H9 (cell line): ENCODE results near the gene PAEP. TPM values are rescaled to one million over a fixed set of nuclear protein-coding genes. Genes with fewer than 3 reads are reported as not detected.

Source experiments
- DNase-seq: peaks from one replicate; pipeline ENCODE4 v3.0.0-alpha.2; 2017
- H2AFZ ChIP-seq: one replicate; pipeline ENCODE4 v1.6.1; 2013; ENCODE audit warnings: mild to moderate bottlenecking, low read length, control low read depth, moderate library complexity
- H2AK5ac ChIP-seq: 2 replicates; pipeline ENCODE4 v1.6.1; 2013; ENCODE audit warnings: low read length, control low read depth, mixed read lengths; ENCODE audit not compliant: insufficient read length
- H2BK120ac ChIP-seq: one replicate; pipeline ENCODE4 v1.6.1; 2013; ENCODE audit warnings: low read depth, mild to moderate bottlenecking, low read length, control low read depth, inconsistent platforms; ENCODE audit not compliant: poor library complexity, severe bottlenecking
- H2BK12ac ChIP-seq: 2 replicates; pipeline ENCODE4 v1.6.1; 2013; ENCODE audit warnings: low read length, control low read depth, mixed read lengths, low read depth; ENCODE audit not compliant: insufficient read length
- H2BK15ac ChIP-seq: 2 replicates; pipeline ENCODE4 v1.6.1; 2013; ENCODE audit warnings: low read depth, low read length, control low read depth
- H2BK20ac ChIP-seq: one replicate; pipeline ENCODE4 v1.6.1; 2013; ENCODE audit warnings: low read depth, mild to moderate bottlenecking, low read length, control low read depth, inconsistent platforms; ENCODE audit not compliant: poor library complexity, severe bottlenecking
- H2BK5ac ChIP-seq: 2 replicates; pipeline ENCODE4 v1.6.1; 2013; ENCODE audit warnings: low read length, control low read depth, mixed read lengths; ENCODE audit not compliant: insufficient read length
- H3K14ac ChIP-seq: 2 replicates; pipeline ENCODE4 v1.6.1; 2013; ENCODE audit warnings: low read length, control low read depth; ENCODE audit not compliant: insufficient read depth
- H3K18ac ChIP-seq: 2 replicates; pipeline ENCODE4 v1.6.1; 2013; ENCODE audit warnings: low read depth, mild to moderate bottlenecking, mixed read lengths, low read length, control low read depth; ENCODE audit not compliant: insufficient read length
- H3K23ac ChIP-seq: 2 replicates; pipeline ENCODE4 v1.6.1; 2013; ENCODE audit warnings: low read length, control low read depth, mixed read lengths, low read depth; ENCODE audit not compliant: insufficient read length
- H3K23me2 ChIP-seq: 2 replicates; pipeline ENCODE4 v1.6.1; 2013; ENCODE audit warnings: low read depth, mild to moderate bottlenecking, mixed read lengths, low read length, control low read depth; ENCODE audit not compliant: insufficient read length, poor library complexity, severe bottlenecking
- H3K27ac ChIP-seq: 2 replicates; pipeline ENCODE4 v1.5.1; 2013; ENCODE audit warnings: low read length, control low read depth, mixed read lengths, low read depth; ENCODE audit not compliant: insufficient read length
- H3K27me3 ChIP-seq: 2 replicates; pipeline ENCODE4 v1.6.1; 2013; ENCODE audit warnings: low read length, control low read depth, inconsistent platforms; ENCODE audit not compliant: insufficient read depth
- H3K4ac ChIP-seq: 2 replicates; pipeline ENCODE4 v1.6.1; 2013; ENCODE audit warnings: low read depth, mild to moderate bottlenecking, control low read depth, inconsistent platforms, low read length, moderate library complexity
- H3K4me1 ChIP-seq: 2 replicates; pipeline ENCODE4 v1.6.1; 2013; ENCODE audit warnings: low read length, control low read depth, inconsistent platforms; ENCODE audit not compliant: insufficient read depth
- H3K4me2 ChIP-seq: 2 replicates; pipeline ENCODE4 v1.6.1; 2013; ENCODE audit warnings: low read length, control low read depth, mixed read lengths; ENCODE audit not compliant: insufficient read length, insufficient read depth
- H3K56ac ChIP-seq: 2 replicates; pipeline ENCODE4 v1.6.1; 2013; ENCODE audit warnings: low read depth, mild to moderate bottlenecking, mixed read lengths, low read length, control low read depth; ENCODE audit not compliant: insufficient read length
- H3K79me1 ChIP-seq: 2 replicates; pipeline ENCODE4 v1.6.1; 2013; ENCODE audit warnings: low read depth, mild to moderate bottlenecking, moderate library complexity, low read length, control low read depth, inconsistent platforms; ENCODE audit not compliant: insufficient read depth, poor library complexity, severe bottlenecking
- H3K79me2 ChIP-seq: 2 replicates; pipeline ENCODE4 v1.6.1; 2013; ENCODE audit warnings: low read length, control low read depth, inconsistent platforms; ENCODE audit not compliant: insufficient read depth
- H3K9ac ChIP-seq: 2 replicates; pipeline ENCODE4 v1.6.1; 2013; ENCODE audit warnings: low read length, control low read depth, mixed read lengths; ENCODE audit not compliant: insufficient read length; ENCODE audit errors: extremely low read depth
- H3K9me3 ChIP-seq: one replicate; pipeline ENCODE4 v1.6.1; 2013; ENCODE audit warnings: low read depth, low read length, inconsistent platforms; ENCODE audit not compliant: control insufficient read depth
- H3T11ph ChIP-seq: one replicate; pipeline ENCODE4 v1.6.1; 2013; ENCODE audit warnings: mild to moderate bottlenecking, low read length, control low read depth, inconsistent platforms
- H4K20me1 ChIP-seq: one replicate; pipeline ENCODE4 v1.6.1; 2013; ENCODE audit not compliant: control insufficient read depth, insufficient read length, insufficient read depth
- H4K5ac ChIP-seq: 2 replicates; pipeline ENCODE4 v1.6.1; 2013; ENCODE audit warnings: low read depth, mild to moderate bottlenecking, mixed read lengths, low read length, control low read depth; ENCODE audit not compliant: insufficient read length
- H4K8ac ChIP-seq: replicated peaks from 2 replicates; pipeline ENCODE4 v1.6.1; 2013; ENCODE audit warnings: low read length, control low read depth, mixed read lengths, low read depth; ENCODE audit not compliant: insufficient read length
- H4K91ac ChIP-seq: 2 replicates; pipeline ENCODE4 v1.6.1; 2013; ENCODE audit warnings: low read depth, mild to moderate bottlenecking, moderate library complexity, mixed read lengths, low read length, control low read depth; ENCODE audit not compliant: insufficient read length
- H3K27ac Mint-ChIP-seq, 3 experiments: 2 replicates in 2 of 3; 3 replicates in 1 of 3; pipeline ENCODE4 v1.8.0; 2020 to 2021; ENCODE audit warnings: mixed read lengths in 3 of 3, mild to moderate bottlenecking in 1 of 3, moderate library complexity in 1 of 3
- H3K27me3 Mint-ChIP-seq: 2 replicates; pipeline ENCODE4 v1.8.0; 2021; ENCODE audit warnings: low read depth, mild to moderate bottlenecking, moderate library complexity, mixed read lengths
- H3K36me3 Mint-ChIP-seq, 3 experiments: 2 replicates in 2 of 3; 3 replicates in 1 of 3; pipeline ENCODE4 v1.8.0; 2020 to 2021; ENCODE audit warnings: low read depth in 3 of 3, mixed read lengths in 3 of 3; ENCODE audit not compliant: insufficient read depth in 1 of 3
- H3K4me1 Mint-ChIP-seq, 2 experiments: 2 replicates each; pipeline ENCODE4 v1.8.0; 2020; ENCODE audit warnings: mixed read lengths in 2 of 2
- H3K4me3 Mint-ChIP-seq, 2 experiments: 2 replicates in 1 of 2; 3 replicates in 1 of 2; pipeline ENCODE4 v1.8.0; 2020 to 2021; ENCODE audit warnings: mild to moderate bottlenecking in 2 of 2, mixed read lengths in 2 of 2, moderate library complexity in 1 of 2
- H3K9me3 Mint-ChIP-seq, 2 experiments: 2 replicates in 1 of 2; 3 replicates in 1 of 2; pipeline ENCODE4 v1.8.0; 2020; ENCODE audit warnings: mild to moderate bottlenecking in 2 of 2, mixed read lengths in 2 of 2, moderate library complexity in 1 of 2
- WGBS: extraction: QIAGEN DNeasy Blood & Tissue Kit; methylation state at CpG from one replicate; pipeline ENCODE4 v1.1.7; 2013; ENCODE audit warnings: missing lambda C conversion rate, low lambda C conversion rate, mixed read lengths; ENCODE audit not compliant: insufficient read length; ENCODE audit errors: extremely low coverage; 5-methylcytosine and 5-hydroxymethylcytosine counted together
- total RNA-seq: library from RNA; stranded (reverse); gene quantifications from 2 replicates; pipeline ENCODE4 v1.2.1, GENCODE V29; 2021
- TF ChIP-seq, protein P1 (sequence below): fragments of 200-600 bp; sonication (generic); conservative IDR thresholded peaks from 3 replicates; pipeline ENCODE4 v1.8.0; 2021; ENCODE audit warnings: antibody characterized with exemption, mild to moderate bottlenecking

The PAEP gene
- total RNA-seq, 1 experiment from 2014 or later: not detected

- Histone ChIP-seq H3T11ph (no peak overlapping the region), H4K91ac (no peak overlapping the region), H2BK12ac (no peak overlapping the region), H2AFZ (no peak overlapping the region), H2AK5ac (no peak overlapping the region), H3K23ac (no peak overlapping the region), H3K9ac (no peak overlapping the region), H3K9me3 (no peaks in the 10 kb centered on the region), H3K79me1 (no peaks in the 10 kb centered on the region), H2BK20ac (no peak overlapping the region), H3K23me2 (no peaks in the 10 kb centered on the region), H3K4me2 (no peak overlapping the region), H4K8ac (no peak overlapping the region), H3K27ac (no peak overlapping the region), H4K5ac (no peak overlapping the region), H3K18ac (no peak overlapping the region), H3K27me3 (no peaks in the 10 kb centered on the region), H2BK5ac (no peak overlapping the region), H2BK120ac (no peak overlapping the region), H3K56ac (no peak overlapping the region), H2BK15ac (no peak overlapping the region), H3K4me1 (no peaks in the 10 kb centered on the region), H3K79me2 (no peaks in the 10 kb centered on the region), H3K4ac (no peak overlapping the region), H4K20me1 (no peaks in the 10 kb centered on the region), H3K14ac (no peak overlapping the region)
- WGBS: no CpG with 5 or more reads among the region's 2 CpGs
- Mint-ChIP-seq H3K27me3 (peaks cover 2% of the 10 kb centered on the region; the same call in 1 of the 2 replicates), H3K4me1 (peaks cover 4 to 5% of the 10 kb centered on the region in 2 experiments; a peak in 3 of 4 replicates), H3K27ac (no peak overlapping the region), H3K4me3 (no peak overlapping the region), H3K9me3 (peaks cover 4 to 7% of the 10 kb centered on the region in 2 experiments), H3K36me3 (peaks cover 0 to 4% (median 0%) of the 10 kb centered on the region in 3 experiments; a peak in 1 of 7 replicates)
- DNase-seq: no peak
- TF ChIP-seq, protein P1, sequence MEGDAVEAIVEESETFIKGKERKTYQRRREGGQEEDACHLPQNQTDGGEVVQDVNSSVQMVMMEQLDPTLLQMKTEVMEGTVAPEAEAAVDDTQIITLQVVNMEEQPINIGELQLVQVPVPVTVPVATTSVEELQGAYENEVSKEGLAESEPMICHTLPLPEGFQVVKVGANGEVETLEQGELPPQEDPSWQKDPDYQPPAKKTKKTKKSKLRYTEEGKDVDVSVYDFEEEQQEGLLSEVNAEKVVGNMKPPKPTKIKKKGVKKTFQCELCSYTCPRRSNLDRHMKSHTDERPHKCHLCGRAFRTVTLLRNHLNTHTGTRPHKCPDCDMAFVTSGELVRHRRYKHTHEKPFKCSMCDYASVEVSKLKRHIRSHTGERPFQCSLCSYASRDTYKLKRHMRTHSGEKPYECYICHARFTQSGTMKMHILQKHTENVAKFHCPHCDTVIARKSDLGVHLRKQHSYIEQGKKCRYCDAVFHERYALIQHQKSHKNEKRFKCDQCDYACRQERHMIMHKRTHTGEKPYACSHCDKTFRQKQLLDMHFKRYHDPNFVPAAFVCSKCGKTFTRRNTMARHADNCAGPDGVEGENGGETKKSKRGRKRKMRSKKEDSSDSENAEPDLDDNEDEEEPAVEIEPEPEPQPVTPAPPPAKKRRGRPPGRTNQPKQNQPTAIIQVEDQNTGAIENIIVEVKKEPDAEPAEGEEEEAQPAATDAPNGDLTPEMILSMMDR: no peak
Measured at GRCh38 chr9:135596211-135596610, 34.7 kb downstream of the PAEP start.
